GM23248 (cell line): ENCODE measurements around the gene FZD10. TPM values are rescaled to one million over a fixed set of nuclear protein-coding genes. Genes with fewer than 3 reads are reported as not detected.

ENCODE experiments used
- DNase-seq: peaks from one replicate; pipeline ENCODE4 v3.0.0-alpha.2; 2015
- H2AFZ ChIP-seq: fragments of 200-600 bp; sonication (generic); 2 replicates; pipeline ENCODE4 v1.6.1; 2016; ENCODE audit warnings: antibody characterized with exemption
- H3F3A ChIP-seq: fragments of 200-600 bp; sonication (generic); 2 replicates; pipeline ENCODE4 v1.6.1; 2016; ENCODE audit warnings: mild to moderate bottlenecking, antibody characterized with exemption, mixed run types; ENCODE audit not compliant: insufficient read depth
- H3K27ac ChIP-seq: fragments of 200-600 bp; sonication (generic); 2 replicates; pipeline ENCODE4 v1.5.1; 2016; ENCODE audit warnings: mild to moderate bottlenecking
- H3K27me3 ChIP-seq: fragments of 200-600 bp; sonication (generic); replicated peaks from 2 replicates; pipeline ENCODE4 v1.6.1; 2016; ENCODE audit warnings: mild to moderate bottlenecking; ENCODE audit not compliant: insufficient read depth
- H3K36me3 ChIP-seq: fragments of 200-600 bp; sonication (generic); 2 replicates; pipeline ENCODE4 v1.6.1; 2016; ENCODE audit warnings: low read depth, mild to moderate bottlenecking
- H3K4me1 ChIP-seq: fragments of 200-600 bp; sonication (generic); 2 replicates; pipeline ENCODE4 v1.6.1; 2016; ENCODE audit warnings: mild to moderate bottlenecking; ENCODE audit not compliant: insufficient read depth
- H3K4me2 ChIP-seq: fragments of 200-600 bp; sonication (generic); one replicate; pipeline ENCODE4 v1.6.1; 2016; ENCODE audit warnings: mild to moderate bottlenecking; ENCODE audit not compliant: unreplicated experiment
- H3K4me3 ChIP-seq: fragments of 200-600 bp; sonication (generic); 2 replicates; pipeline ENCODE4 v1.5.1; 2016; ENCODE audit warnings: mild to moderate bottlenecking
- H3K79me2 ChIP-seq: fragments of 200-600 bp; sonication (generic); 2 replicates; pipeline ENCODE4 v1.6.1; 2016; ENCODE audit warnings: mild to moderate bottlenecking; ENCODE audit not compliant: insufficient read depth
- H3K9ac ChIP-seq: fragments of 200-600 bp; sonication (generic); 2 replicates; pipeline ENCODE4 v1.6.1; 2016; ENCODE audit warnings: mild to moderate bottlenecking
- H3K9me2 ChIP-seq: fragments of 200-600 bp; sonication (generic); 2 replicates; pipeline ENCODE4 v1.6.1; 2016; ENCODE audit warnings: mixed run types, mild to moderate bottlenecking, moderate library complexity; ENCODE audit not compliant: insufficient read depth
- H3K9me3 ChIP-seq: fragments of 200-600 bp; sonication (generic); one replicate; pipeline ENCODE4 v1.6.1; 2017; ENCODE audit warnings: low read depth
- H4K20me1 ChIP-seq: fragments of 200-600 bp; sonication (generic); 2 replicates; pipeline ENCODE4 v1.6.0; 2016; ENCODE audit not compliant: insufficient read depth
- EZH2 ChIP-seq: fragments of 200-600 bp; sonication (generic); IDR thresholded peaks from 2 replicates; pipeline ENCODE4 v1.6.1; 2018; ENCODE audit warnings: antibody characterized with exemption, mild to moderate bottlenecking; ENCODE audit not compliant: insufficient read depth, poor library complexity, severe bottlenecking
- EZH2phosphoT487 ChIP-seq: fragments of 200-600 bp; sonication (generic); IDR thresholded peaks from 2 replicates; pipeline ENCODE4 v1.6.1; 2018; ENCODE audit warnings: antibody characterized with exemption, moderate library complexity, mild to moderate bottlenecking, low read depth; ENCODE audit not compliant: insufficient read depth
- WGBS, 2 experiments: methylation state at CpG; one replicate each; pipeline ENCODE4 v1.1.6; 2015 to 2017; ENCODE audit warnings: low lambda C conversion rate in 2 of 2, low coverage in 1 of 2; ENCODE audit errors: missing lambda C conversion rate in 2 of 2; 5-methylcytosine and 5-hydroxymethylcytosine counted together
- in situ Hi-C: fragments of 300-500 bp; cut with MboI; formaldehyde crosslinking; loops from 2 replicates; pipeline ENCODE4 v1.15.0; 2020
- polyA plus RNA-seq: library from polyadenylated mRNA; unstranded; fragments of >200 nt; fragmentation: Nextera tagmentation; extraction: Ambion mirVana; gene quantifications from 2 replicates; pipeline ENCODE4 v1.2.1, GENCODE V29; 2016
- total RNA-seq: library from RNA; depleted of rRNA; stranded (reverse); fragments of >200 nt; shearing (Covaris generic); gene quantifications from 2 replicates; pipeline ENCODE4 v1.2.3, GENCODE V29; 2014

FZD10 gene
- total and polyA plus RNA-seq, 2 experiments from 2014 or later: not detected

DNA sequence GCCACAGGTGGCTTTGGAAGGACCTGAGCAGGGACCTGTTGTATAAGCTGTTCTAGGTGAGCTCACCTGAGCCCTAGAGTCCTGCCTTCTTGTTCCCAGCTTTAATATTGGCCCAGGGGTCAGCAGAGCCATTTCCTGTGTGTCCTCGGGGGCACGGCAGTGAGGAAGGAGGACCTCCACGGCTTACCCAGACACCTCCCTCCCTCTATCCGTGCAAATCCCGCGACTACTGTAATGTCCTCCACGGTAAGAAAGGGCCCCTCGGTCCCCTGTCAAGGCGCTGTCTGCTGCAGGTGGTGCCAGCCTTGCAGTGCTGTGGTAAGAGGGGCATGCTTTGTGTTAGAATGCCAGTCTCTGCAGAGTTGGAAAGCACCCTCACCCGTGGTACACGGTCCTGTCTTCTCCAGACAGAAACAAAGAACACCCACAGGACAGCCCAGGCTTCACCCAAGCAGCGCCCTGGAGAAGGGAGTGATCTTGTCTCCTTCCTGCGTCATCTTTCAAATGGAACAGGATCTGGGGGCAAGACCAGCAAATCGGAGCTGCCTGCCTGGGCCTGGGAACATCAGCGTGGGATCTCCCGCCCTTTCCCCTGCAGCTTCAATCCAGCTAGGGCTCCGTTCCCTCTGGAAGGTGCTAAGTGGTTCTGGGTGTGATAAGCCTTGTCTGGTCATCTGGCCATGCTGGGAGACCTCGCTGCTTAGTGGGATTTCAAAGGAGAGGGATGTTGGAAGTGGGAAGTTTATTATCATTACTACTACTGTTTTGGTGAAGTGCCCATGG is 20.2 kb upstream of the FZD10 start:
- Histone ChIP-seq H3K4me2 (no peak overlapping the region), H2AFZ (no peak overlapping the region), H3K79me2 (no peaks in the 10 kb centered on the region), H4K20me1 (no peaks in the 10 kb centered on the region), H3K4me3 (no peak overlapping the region), H3K27me3 (no peaks in the 10 kb centered on the region), H3K9ac (no peak overlapping the region), H3K27ac (no peak overlapping the region), H3K9me3 (no peaks in the 10 kb centered on the region), H3K4me1 (no peaks in the 10 kb centered on the region), H3F3A (no peaks in the 10 kb centered on the region), H3K9me2 (no peaks in the 10 kb centered on the region), H3K36me3 (no peaks in the 10 kb centered on the region)
- TF ChIP-seq EZH2 (no peak), EZH2phosphoT487 (no peak)
- in situ Hi-C loops: no loop called here
- WGBS, 2 experiments: 59% methylated on average over 18 of the region's 18 CpGs
- no peak for DNase-seq

DNA sequence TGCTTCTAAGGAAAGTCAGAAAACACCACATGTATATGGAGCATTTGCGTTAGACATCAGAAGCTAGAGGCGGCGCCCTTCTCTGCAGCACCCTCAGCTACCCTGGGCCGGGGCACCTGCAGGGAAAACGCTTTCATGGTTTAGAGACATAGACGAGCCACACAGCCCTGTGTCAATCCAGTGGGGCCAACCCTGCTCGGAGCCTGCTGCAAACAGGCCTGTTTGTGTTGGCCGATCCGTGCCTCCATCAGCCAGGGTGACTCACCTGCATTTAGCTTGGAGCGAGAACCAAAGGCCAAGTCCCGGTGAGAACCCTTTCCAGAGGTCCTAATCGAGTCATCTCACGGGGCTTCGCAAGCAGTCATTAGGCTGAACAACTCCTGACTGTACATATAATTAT is 19.5 kb upstream of the FZD10 start:
- Histone ChIP-seq H3K9me2 (no peaks in the 10 kb centered on the region), H2AFZ (no peak overlapping the region), H3K79me2 (no peaks in the 10 kb centered on the region), H4K20me1 (no peaks in the 10 kb centered on the region), H3K27me3 (no peaks in the 10 kb centered on the region), H3F3A (no peaks in the 10 kb centered on the region), H3K4me2 (no peak overlapping the region), H3K4me3 (no peak overlapping the region), H3K4me1 (no peaks in the 10 kb centered on the region), H3K27ac (no peak overlapping the region), H3K9me3 (no peaks in the 10 kb centered on the region), H3K36me3 (no peaks in the 10 kb centered on the region), H3K9ac (no peak overlapping the region)
- no peak for TF ChIP-seq EZH2phosphoT487
- TF ChIP-seq EZH2: no peak
- 70 to 72% methylated on average over 14 of the region's 14 CpGs for WGBS, 2 experiments
- DNase-seq: no peak
- in situ Hi-C loops: no loop called here

DNA sequence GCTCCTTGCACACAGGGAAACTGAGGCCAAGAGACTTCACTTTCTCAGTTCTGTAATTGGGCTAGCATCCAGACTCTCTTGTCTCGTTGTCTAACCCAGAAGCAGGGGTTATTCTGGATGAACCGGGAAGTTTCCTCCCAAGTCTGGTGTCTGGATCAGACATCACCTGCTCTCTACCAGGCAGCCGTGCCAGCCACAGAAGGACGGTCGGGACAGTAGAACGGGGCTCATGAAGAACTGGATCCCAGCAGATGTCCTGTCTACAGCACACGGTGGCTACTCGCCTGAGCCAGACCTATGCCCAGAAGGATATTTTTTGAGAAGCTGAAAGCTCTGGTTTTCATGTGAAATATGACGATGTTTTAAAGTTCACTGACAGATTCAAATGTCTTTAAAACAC is 19.1 kb upstream of the FZD10 start:
- Histone ChIP-seq H3K79me2 (no peaks in the 10 kb centered on the region), H2AFZ (no peak overlapping the region), H3F3A (no peaks in the 10 kb centered on the region), H3K27ac (no peak overlapping the region), H3K36me3 (no peaks in the 10 kb centered on the region), H3K4me2 (no peak overlapping the region), H4K20me1 (no peaks in the 10 kb centered on the region), H3K27me3 (no peaks in the 10 kb centered on the region), H3K4me3 (no peak overlapping the region), H3K9ac (no peak overlapping the region), H3K9me3 (no peaks in the 10 kb centered on the region), H3K9me2 (no peaks in the 10 kb centered on the region), H3K4me1 (no peaks in the 10 kb centered on the region)
- WGBS, 2 experiments: 74 to 79% methylated on average over 9 of the region's 9 CpGs
- DNase-seq: no peak
- TF ChIP-seq EZH2phosphoT487 (no peak), EZH2 (no peak)
- in situ Hi-C loops: no loop called here

DNA sequence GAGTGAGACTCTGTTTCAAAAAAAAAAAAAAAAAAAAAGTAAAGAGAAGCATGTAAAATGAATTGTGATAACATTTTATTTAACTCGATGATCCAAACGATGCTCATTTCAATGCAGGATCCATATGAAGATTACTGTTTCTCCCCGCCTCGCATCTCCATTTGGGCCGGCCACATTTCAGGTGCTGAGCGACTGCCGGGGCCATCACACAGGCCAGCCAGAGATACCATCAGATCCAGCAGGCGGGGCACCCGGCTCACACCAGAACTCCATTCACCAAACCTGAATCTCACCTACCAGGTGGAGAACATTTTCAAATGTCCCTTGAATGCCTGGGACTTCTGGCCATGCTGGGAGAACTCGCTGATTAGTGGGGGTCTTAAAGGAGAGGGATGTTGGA is 18.0 kb upstream of the FZD10 start:
- no peak for TF ChIP-seq EZH2phosphoT487
- TF ChIP-seq EZH2: no peak
- Histone ChIP-seq H3K9me2 (no peaks in the 10 kb centered on the region), H3K79me2 (no peaks in the 10 kb centered on the region), H3K4me1 (no peaks in the 10 kb centered on the region), H4K20me1 (no peaks in the 10 kb centered on the region), H3K27me3 (no peaks in the 10 kb centered on the region), H3K27ac (no peak overlapping the region), H3K4me2 (no peak overlapping the region), H3F3A (no peaks in the 10 kb centered on the region), H3K4me3 (no peak overlapping the region), H3K36me3 (no peaks in the 10 kb centered on the region), H2AFZ (no peak overlapping the region), H3K9me3 (no peaks in the 10 kb centered on the region), H3K9ac (no peak overlapping the region)
- in situ Hi-C loops: no loop called here
- DNase-seq: no peak
- WGBS, 2 experiments: 73 to 75% methylated on average over 10 of the region's 10 CpGs

DNA sequence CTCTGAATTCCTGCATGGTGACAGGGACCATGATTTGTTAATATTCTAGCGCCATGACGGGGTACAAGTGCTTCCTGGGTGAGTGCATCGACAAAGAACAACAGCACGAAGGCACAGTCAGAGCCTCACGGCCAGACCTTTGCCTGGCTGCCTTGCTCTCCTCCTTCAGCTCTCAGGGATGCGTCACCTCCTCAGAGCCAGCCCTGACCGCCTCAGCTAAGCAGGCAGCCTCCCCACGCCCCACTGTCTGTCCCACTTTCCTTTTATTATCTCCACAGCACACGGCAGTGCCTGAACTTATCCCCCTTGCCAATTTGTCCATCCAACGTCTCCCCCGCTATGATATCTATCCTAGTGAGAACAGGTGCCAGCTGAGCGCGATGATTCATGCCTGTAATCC is 16.5 kb upstream of the FZD10 start:
- Histone ChIP-seq H3K36me3 (no peaks in the 10 kb centered on the region), H4K20me1 (no peaks in the 10 kb centered on the region), H3K4me1 (no peaks in the 10 kb centered on the region), H3K9me3 (no peaks in the 10 kb centered on the region), H3K27me3 (no peaks in the 10 kb centered on the region), H3K79me2 (no peaks in the 10 kb centered on the region), H3K4me3 (no peak overlapping the region), H3K9me2 (no peaks in the 10 kb centered on the region), H3K4me2 (no peak overlapping the region), H3K27ac (no peak overlapping the region), H2AFZ (no peak overlapping the region), H3K9ac (no peak overlapping the region), H3F3A (no peaks in the 10 kb centered on the region)
- WGBS, 2 experiments: 59% methylated on average over 13 of the region's 13 CpGs
- TF ChIP-seq EZH2phosphoT487 (no peak), EZH2 (no peak)
- no peak for DNase-seq
- in situ Hi-C loops: no loop called here
